Measurements from ENCODE around the gene BROX.

DNA sequence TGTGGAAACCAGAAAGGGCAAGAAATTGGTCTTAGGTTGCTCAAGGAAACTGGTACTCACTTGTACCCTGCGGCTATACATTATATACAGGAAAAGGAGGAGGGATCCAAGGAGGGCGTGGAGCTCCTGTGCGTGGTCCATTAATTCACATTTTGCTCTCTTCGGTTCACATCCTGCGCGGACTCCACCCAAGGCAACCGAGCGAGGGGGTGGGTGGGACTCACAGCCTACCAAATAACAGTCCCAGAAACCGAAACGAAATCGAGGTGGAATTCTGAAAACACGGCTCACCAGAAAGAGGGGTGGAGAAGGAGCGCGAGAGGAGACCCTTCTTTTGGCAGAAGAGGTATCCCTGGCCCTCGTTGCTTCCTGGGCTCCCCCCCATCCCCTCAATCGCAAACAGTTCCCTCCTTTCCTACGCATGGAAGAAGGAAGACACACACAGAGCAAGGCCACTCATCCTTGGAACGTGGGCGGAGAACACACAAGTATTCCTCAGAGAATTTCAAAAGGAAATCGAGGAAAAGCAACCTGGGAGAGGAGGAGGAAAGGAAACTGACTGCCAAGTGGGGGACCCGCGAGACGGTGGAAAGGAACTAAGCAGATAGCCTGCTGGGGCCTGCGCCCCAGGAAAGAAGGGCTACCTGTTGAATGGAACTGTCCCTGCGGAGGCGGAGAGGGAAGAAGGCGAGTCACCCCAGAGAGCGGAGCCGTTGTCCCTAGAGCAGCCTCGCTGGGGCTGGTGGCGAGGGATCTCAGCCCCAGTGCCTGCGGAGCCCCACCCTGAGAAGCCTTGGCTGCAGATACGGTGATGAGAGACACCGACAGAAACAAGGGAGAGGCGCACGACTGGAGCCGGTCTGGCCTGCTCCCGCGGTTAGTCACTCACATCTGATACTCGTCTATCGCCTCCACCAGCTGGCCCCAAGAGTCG is 778 bp upstream of the BROX start:
- TF ChIP-seq, protein P1, sequence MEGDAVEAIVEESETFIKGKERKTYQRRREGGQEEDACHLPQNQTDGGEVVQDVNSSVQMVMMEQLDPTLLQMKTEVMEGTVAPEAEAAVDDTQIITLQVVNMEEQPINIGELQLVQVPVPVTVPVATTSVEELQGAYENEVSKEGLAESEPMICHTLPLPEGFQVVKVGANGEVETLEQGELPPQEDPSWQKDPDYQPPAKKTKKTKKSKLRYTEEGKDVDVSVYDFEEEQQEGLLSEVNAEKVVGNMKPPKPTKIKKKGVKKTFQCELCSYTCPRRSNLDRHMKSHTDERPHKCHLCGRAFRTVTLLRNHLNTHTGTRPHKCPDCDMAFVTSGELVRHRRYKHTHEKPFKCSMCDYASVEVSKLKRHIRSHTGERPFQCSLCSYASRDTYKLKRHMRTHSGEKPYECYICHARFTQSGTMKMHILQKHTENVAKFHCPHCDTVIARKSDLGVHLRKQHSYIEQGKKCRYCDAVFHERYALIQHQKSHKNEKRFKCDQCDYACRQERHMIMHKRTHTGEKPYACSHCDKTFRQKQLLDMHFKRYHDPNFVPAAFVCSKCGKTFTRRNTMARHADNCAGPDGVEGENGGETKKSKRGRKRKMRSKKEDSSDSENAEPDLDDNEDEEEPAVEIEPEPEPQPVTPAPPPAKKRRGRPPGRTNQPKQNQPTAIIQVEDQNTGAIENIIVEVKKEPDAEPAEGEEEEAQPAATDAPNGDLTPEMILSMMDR (IDR thresholded peaks at IDR 0.05) = no peak
- TF ChIP-seq SIN3A (IDR thresholded peaks at IDR 0.05; ENCODE audit: borderline replicate concordance, insufficient read depth, low read depth, low read length) (peak; percentile 58), TCF7L2 (IDR thresholded peaks at IDR 0.05; ENCODE audit: low read depth, low read length) (no peak)
